Fibroblast of lung (primary cell): ENCODE results near the gene CD47. TPM values are rescaled to one million over a fixed set of nuclear protein-coding genes. Genes with fewer than 3 reads are reported as not detected.

Experiments used
- DNase-seq, 2 donors: peaks; one replicate each; pipeline versions ENCODE4 v3.0.0 to v3.0.0-alpha.2; 2010; ENCODE audit warnings: low read depth in 2 of 2
- H2AFZ ChIP-seq: 2 replicates; pipeline ENCODE4 v1.5.1; 2012; ENCODE audit warnings: low read length, control low read depth, inconsistent platforms
- H3K27ac ChIP-seq: 2 replicates; pipeline ENCODE4 v1.5.1; 2011; ENCODE audit warnings: low read length, control low read depth; ENCODE audit not compliant: insufficient read depth
- H3K27me3 ChIP-seq: 2 replicates; pipeline ENCODE4 v1.5.1; 2011; ENCODE audit warnings: mild to moderate bottlenecking, low read length; ENCODE audit not compliant: control insufficient read depth, insufficient read depth
- H3K36me3 ChIP-seq: 2 replicates; pipeline ENCODE4 v1.5.1; 2011; ENCODE audit warnings: low read length; ENCODE audit not compliant: control insufficient read depth, insufficient read depth
- H3K4me1 ChIP-seq: 2 replicates; pipeline ENCODE4 v1.5.1; 2011; ENCODE audit warnings: low read length; ENCODE audit not compliant: control insufficient read depth, insufficient read depth; ENCODE audit errors: extremely low read depth
- H3K4me2 ChIP-seq: 2 replicates; pipeline ENCODE4 v1.5.1; 2011; ENCODE audit warnings: low read length, control low read depth; ENCODE audit not compliant: insufficient read depth; ENCODE audit errors: extremely low read depth
- H3K4me3 ChIP-seq, 4 experiments: fragments of 200-600 bp in 1 of 4; sonication (generic) in 1 of 4; replicated peaks in 1 of 4; 2 replicates each; pipeline ENCODE4 v1.5.1; 2011 to 2016; ENCODE audit warnings: low read length in 4 of 4, low read depth in 3 of 4, mild to moderate bottlenecking in 3 of 4, control low read depth in 2 of 4, inconsistent platforms in 1 of 4, mixed read lengths in 1 of 4; ENCODE audit not compliant: insufficient read depth in 1 of 4; ENCODE audit errors: control extremely low read depth in 1 of 4
- H3K79me2 ChIP-seq: 2 replicates; pipeline ENCODE4 v1.5.1; 2012; ENCODE audit warnings: mild to moderate bottlenecking, low read length, inconsistent platforms; ENCODE audit not compliant: control insufficient read depth, insufficient read depth
- H3K9ac ChIP-seq: 2 replicates; pipeline ENCODE4 v1.5.1; 2011; ENCODE audit warnings: mild to moderate bottlenecking, low read length, control low read depth; ENCODE audit not compliant: insufficient read depth
- H3K9me3 ChIP-seq: 2 replicates; pipeline ENCODE4 v1.5.1; 2012; ENCODE audit warnings: low read depth, low read length; ENCODE audit not compliant: control insufficient read depth, insufficient read depth
- H4K20me1 ChIP-seq: 2 replicates; pipeline ENCODE4 v1.5.1; 2011; ENCODE audit warnings: low read length; ENCODE audit not compliant: control insufficient read depth, insufficient read depth; ENCODE audit errors: extremely low read depth
- CTCF ChIP-seq, 2 donors: IDR thresholded peaks in 1 of 2; conservative IDR thresholded peaks in 1 of 2; 1 replicate in 1 of 2; 2 replicates in 1 of 2; pipeline ENCODE4 v1.5.1; 2011 to 2012; ENCODE audit warnings: low read length in 2 of 2, control low read depth in 1 of 2, inconsistent platforms in 1 of 2, low read depth in 1 of 2, mild to moderate bottlenecking in 1 of 2
- EZH2 ChIP-seq: IDR thresholded peaks from 2 replicates; pipeline ENCODE4 v1.5.1; 2012; ENCODE audit warnings: low read length, control low read depth, mild to moderate bottlenecking; ENCODE audit errors: missing control alignments
- polyA plus RNA-seq, 2 donors: library from polyadenylated mRNA; depleted of rRNA in 1 of 2; stranded (reverse) in 1 of 2; unstranded in 1 of 2; fragments of >200 nt; gene quantifications; 2 replicates each; pipeline ENCODE4 v1.2.1, GENCODE V29; 2011 to 2012; ENCODE audit warnings: missing spikeins in 1 of 2
- total RNA-seq: library from RNA; depleted of rRNA; stranded (reverse); fragments of >200 nt; gene quantifications from 2 replicates; pipeline ENCODE4 v1.2.1, GENCODE V29; 2014

The CD47 gene
- total and polyA plus RNA-seq, 2 donors (not counting 1 experiment from before 2014, with no cell fraction given), result 72.0 to 91.7 TPM

- H3K36me3 ChIP-seq, result no peaks in the 10 kb centered on the region
- no peaks in the 10 kb centered on the region for H3K4me1 ChIP-seq
- no peaks in the 10 kb centered on the region for H4K20me1 ChIP-seq
- H3K9ac ChIP-seq, result no peak overlapping the region
- no peak for TF ChIP-seq EZH2
- TF ChIP-seq CTCF (conservative IDR thresholded peaks at IDR 0.05 in 1 of 2, IDR thresholded peaks at IDR 0.05 in 1 of 2; ENCODE audit: low read depth in 1 of 2, low read length in 2 of 2), result no peak
- H3K27me3 ChIP-seq, result no peaks in the 10 kb centered on the region
- H3K4me2 ChIP-seq, result no peak overlapping the region
- H2AFZ ChIP-seq, result no peak overlapping the region
- DNase-seq, result no peak
- peaks cover 32% of the 10 kb centered on the region for H3K79me2 ChIP-seq
- H3K27ac ChIP-seq, result no peak overlapping the region
- no peaks in the 10 kb centered on the region for H3K9me3 ChIP-seq
- H3K4me3 ChIP-seq, result no peak overlapping the region
Observed at GRCh38 chr3:108092501-108092900, 1.7 kb upstream of the CD47 start.

GRCh38 chr3:108091498-108092250 lies 843 bp upstream of the CD47 start:
- DNase-seq, result peak in 1 of 2 donors; percentile 35
- TF ChIP-seq EZH2, result no peak
- no peak for TF ChIP-seq CTCF (conservative IDR thresholded peaks at IDR 0.05 in 1 of 2, IDR thresholded peaks at IDR 0.05 in 1 of 2; ENCODE audit: low read depth in 1 of 2, low read length in 2 of 2)
- Histone ChIP-seq H3K9ac (peak overlapping the region; percentile 94), H4K20me1 (no peaks in the 10 kb centered on the region), H3K4me3 (peak overlapping the region; percentile 54 to 95 (median 79)), H3K79me2 (peaks cover 40% of the 10 kb centered on the region), H3K27ac (peak overlapping the region; percentile 92), H3K9me3 (no peaks in the 10 kb centered on the region), H2AFZ (peak overlapping the region; percentile 93), H3K4me2 (peak overlapping the region; percentile 87), H3K4me1 (no peaks in the 10 kb centered on the region), H3K27me3 (no peaks in the 10 kb centered on the region), H3K36me3 (no peaks in the 10 kb centered on the region)

- Histone ChIP-seq H3K4me1 (peaks cover 3% of the 10 kb centered on the region), H3K27ac (peak overlapping the region; percentile 90), H3K79me2 (peaks cover 50% of the 10 kb centered on the region), H3K9me3 (no peaks in the 10 kb centered on the region), H3K27me3 (no peaks in the 10 kb centered on the region), H3K4me2 (peak overlapping the region; percentile 93), H3K4me3 (peak overlapping the region; percentile 87 to 97 (median 94)), H3K36me3 (no peaks in the 10 kb centered on the region), H3K9ac (peak overlapping the region; percentile 94), H4K20me1 (no peaks in the 10 kb centered on the region), H2AFZ (peak overlapping the region; percentile 80)
- DNase-seq, result peak; percentile 58 to 59
- no peak for TF ChIP-seq CTCF (conservative IDR thresholded peaks at IDR 0.05 in 1 of 2, IDR thresholded peaks at IDR 0.05 in 1 of 2; ENCODE audit: low read depth in 1 of 2, low read length in 2 of 2)
- no peak for TF ChIP-seq EZH2
Observed at GRCh38 chr3:108090049-108090700, 656 bp downstream of the CD47 start.
